K562 (cell line): Measurements from ENCODE around the gene CCDC34. TPM values are rescaled to one million over a fixed set of nuclear protein-coding genes. Genes with fewer than 3 reads are reported as not detected.

Source experiments
- ATAC-seq: fragments of 200-7000 bp; cut with Tn5 transposase; 3 replicates; pipeline ENCODE4 v1.9.1; 2020; ENCODE audit warnings: moderate library complexity
- BruUV-seq: library from RNA; stranded (reverse); fragments of 400-500 nt; replicated peaks from 2 replicates; lab custom pipeline; 2021; lab: Mats Ljungman, UMichigan
- CTCF ChIA-PET: fragments of 300-600 bp; formaldehyde crosslinking; extraction: SDS; loops from one replicate; lab custom pipeline; 2021; ENCODE audit warnings: low intra/inter-chr PET ratio; lab: Yijun Ruan, JAX
- POLR2A ChIA-PET: fragments of 300-600, 350-650 bp; sonication (Branson Sonifier 250); formaldehyde crosslinking; extraction: SDS; loops from one replicate; lab custom pipeline; 2021; ENCODE audit warnings: antibody characterized with exemption, inconsistent platforms; lab: Yijun Ruan, JAX
- DNase-seq, 4 experiments: peaks; one replicate each; pipeline versions ENCODE4 v3.0.0 to v3.0.0-alpha.2; 2011 to 2018; ENCODE audit warnings: low spot score in 3 of 4, mixed read lengths in 3 of 4; ENCODE audit errors: extremely low read depth in 1 of 4
- FAIRE-seq: peaks from 2 replicates; lab custom pipeline; 2011; peaks lifted over from hg19 to GRCh38; lab: Jason Lieb, UNC
- H2AFZ ChIP-seq: 2 replicates; pipeline ENCODE4 v1.6.0; 2011; ENCODE audit warnings: low read depth, low read length, control low read depth, inconsistent platforms
- H3K27ac ChIP-seq: fragments of 200-600 bp; 3 replicates; pipeline ENCODE4 v1.8.0; 2011; ENCODE audit warnings: low read depth, mild to moderate bottlenecking, control low read depth, inconsistent platforms, low read length, moderate library complexity, mixed read lengths; ENCODE audit errors: extremely low read depth
- H3K27me3 ChIP-seq, 2 experiments: fragments of 300-600 bp in 1 of 2; 2 replicates in 1 of 2; 3 replicates in 1 of 2; pipeline versions ENCODE4 v1.6.0 to v1.8.0; 2011; ENCODE audit warnings: inconsistent platforms in 2 of 2, low read length in 2 of 2, mild to moderate bottlenecking in 1 of 2, mixed read lengths in 1 of 2, moderate library complexity in 1 of 2; ENCODE audit not compliant: control insufficient read depth in 2 of 2, insufficient read depth in 2 of 2
- H3K36me3 ChIP-seq: fragments of 300-600 bp; 3 replicates; pipeline ENCODE4 v1.8.0; 2011; ENCODE audit warnings: mild to moderate bottlenecking, low read length, inconsistent platforms; ENCODE audit not compliant: control insufficient read depth, insufficient read depth
- H3K4me1 ChIP-seq, 2 experiments: fragments of 200-600 bp in 1 of 2; replicated peaks in 1 of 2; 2 replicates in 1 of 2; 3 replicates in 1 of 2; pipeline versions ENCODE4 v1.5.1 to v1.8.0; 2011; ENCODE audit warnings: inconsistent platforms in 2 of 2, low read length in 2 of 2, mild to moderate bottlenecking in 1 of 2, mixed read lengths in 1 of 2, moderate library complexity in 1 of 2; ENCODE audit not compliant: control insufficient read depth in 2 of 2, insufficient read depth in 2 of 2
- H3K4me2 ChIP-seq: 2 replicates; pipeline ENCODE4 v1.6.1; 2011; ENCODE audit warnings: low read length, control low read depth, inconsistent platforms, mixed read lengths; ENCODE audit not compliant: insufficient read depth
- H3K4me3 ChIP-seq: fragments of 200-600 bp; sonication (generic), shearing (Covaris generic); 2 replicates; pipeline ENCODE4 v1.5.1; 2016; ENCODE audit warnings: control low read depth, inconsistent platforms
- H3K79me2 ChIP-seq: fragments of 200-600 bp; 3 replicates; pipeline ENCODE4 v1.8.0; 2011; ENCODE audit warnings: low read length, inconsistent platforms; ENCODE audit not compliant: control insufficient read depth, insufficient read depth
- H3K9ac ChIP-seq, 2 experiments: 2 replicates each; pipeline versions ENCODE4 v1.6.0 to v1.6.1; 2011; ENCODE audit warnings: low read depth in 2 of 2, low read length in 2 of 2, control low read depth in 1 of 2, inconsistent platforms in 1 of 2, mild to moderate bottlenecking in 1 of 2, mixed read lengths in 1 of 2; ENCODE audit not compliant: insufficient read depth in 1 of 2
- H3K9me1 ChIP-seq: one replicate; pipeline ENCODE4 v1.6.0; 2011; ENCODE audit warnings: inconsistent platforms, mild to moderate bottlenecking, low read length, moderate library complexity; ENCODE audit not compliant: control insufficient read depth, insufficient read depth
- H3K9me3 ChIP-seq: replicated peaks from 2 replicates; pipeline ENCODE4 v1.5.1; 2011; ENCODE audit warnings: low read depth, low read length, inconsistent platforms; ENCODE audit not compliant: control insufficient read depth, insufficient read depth
- H4K20me1 ChIP-seq: replicated peaks from 2 replicates; pipeline ENCODE4 v1.6.1; 2011; ENCODE audit warnings: low read length, inconsistent platforms, mixed read lengths; ENCODE audit not compliant: control insufficient read depth, insufficient read depth
- BCOR ChIP-seq: fragments of 450-650 bp; IDR thresholded peaks from 2 replicates; pipeline ENCODE4 v1.6.1; 2016
- C11orf30 ChIP-seq: fragments of 450-650 bp; IDR thresholded peaks from 2 replicates; pipeline ENCODE4 v1.6.1; 2016; ENCODE audit warnings: low read depth, mild to moderate bottlenecking
- KAT7 ChIP-seq: sonication (generic); formaldehyde crosslinking; IDR thresholded peaks from 2 replicates; pipeline ENCODE4 v1.8.0; 2022; ENCODE audit warnings: missing genetic modification reagents, mild to moderate bottlenecking, borderline replicate concordance
- MAFF ChIP-seq: IDR thresholded peaks from 2 replicates; pipeline ENCODE4 v1.6.1; 2012; ENCODE audit warnings: low read length, improper control_type of control experiment
- MAFK ChIP-seq: IDR thresholded peaks from 2 replicates; pipeline ENCODE4 v1.6.1; 2011; ENCODE audit warnings: low read length, improper control_type of control experiment
- RAD21 ChIP-seq, 2 experiments: fragments of 250-450 bp in 1 of 2; fragments of 450-650 bp in 1 of 2; sonication (Bioruptor Pico) in 1 of 2; formaldehyde crosslinking in 1 of 2; IDR thresholded peaks in 1 of 2; conservative IDR thresholded peaks in 1 of 2; 2 replicates each; pipeline versions ENCODE4 v1.4.0 to v1.8.0; 2020 to 2022; ENCODE audit warnings: mild to moderate bottlenecking in 2 of 2, moderate library complexity in 1 of 2
- RBM25 ChIP-seq: fragments of 200-400 bp; formaldehyde crosslinking; IDR thresholded peaks from 2 replicates; pipeline ENCODE4 v1.6.1; 2018; ENCODE audit warnings: low read length, low read depth, moderate library complexity; ENCODE audit not compliant: severe bottlenecking
- ZNF316 ChIP-seq: fragments of 450-650 bp; IDR thresholded peaks from 2 replicates; pipeline ENCODE4 v1.6.1; 2016
- in situ Hi-C: fragments of 300-500 bp; cut with MboI; formaldehyde crosslinking; loops from 4 replicates; pipeline ENCODE4 v1.15.0; 2018; ENCODE audit warnings: inconsistent platforms, mixed read lengths
- intact Hi-C: fragments of 100-400 bp; cut with micrococcal nuclease; formaldehyde crosslinking; loops from 2 replicates; pipeline ENCODE4 v1.14.2; 2022
- polyA plus RNA-seq, 8 experiments: library from polyadenylated mRNA; depleted of rRNA in 4 of 8; stranded (reverse) in 5 of 8; unstranded in 3 of 8; fragments of >200 nt; fragmentation: Nextera tagmentation in 2 of 8; fragmentation: Illumina TruSeq in 1 of 8; extraction: Ambion mirVana in 2 of 8; extraction: Trizol in 1 of 8; gene quantifications; 2 replicates each; pipeline versions ENCODE4 v1.2.1 to v1.2.3, GENCODE V29; 2011 to 2014; ENCODE audit warnings: inconsistent platforms in 1 of 8, missing spikeins in 1 of 8
- total RNA-seq, 7 experiments: library from RNA; depleted of rRNA in 6 of 7; stranded (reverse); fragments of >200 nt in 6 of 7; fragmentation: Illumina TruSeq in 2 of 7; extraction: Trizol in 2 of 7; gene quantifications; 2 replicates each; pipeline versions ENCODE4 v1.2.1 to v1.2.3, GENCODE V29; 2011 to 2021; ENCODE audit warnings: low replicate concordance in 1 of 7
- TF ChIP-seq, protein P1 (sequence below): fragments of 450-650 bp; conservative IDR thresholded peaks from 2 replicates; pipeline ENCODE4 v1.6.1; 2016; ENCODE audit warnings: missing genetic modification characterization, low read depth, mild to moderate bottlenecking, missing compliant biosample characterization, moderate library complexity
- TF ChIP-seq, protein P2 (sequence below): fragments of 250-450 bp; sonication (Bioruptor Pico); IDR thresholded peaks from 2 replicates; pipeline ENCODE4 v1.4.0; 2020; ENCODE audit warnings: mild to moderate bottlenecking, moderate library complexity, borderline replicate concordance

The CCDC34 gene
- total and polyA plus RNA-seq, 9 of the 15 experiments (the other 6 are each of a cell fraction or from before 2014, with no cell fraction given): 6.2 to 42.0 (median 15.7) TPM

DNA sequence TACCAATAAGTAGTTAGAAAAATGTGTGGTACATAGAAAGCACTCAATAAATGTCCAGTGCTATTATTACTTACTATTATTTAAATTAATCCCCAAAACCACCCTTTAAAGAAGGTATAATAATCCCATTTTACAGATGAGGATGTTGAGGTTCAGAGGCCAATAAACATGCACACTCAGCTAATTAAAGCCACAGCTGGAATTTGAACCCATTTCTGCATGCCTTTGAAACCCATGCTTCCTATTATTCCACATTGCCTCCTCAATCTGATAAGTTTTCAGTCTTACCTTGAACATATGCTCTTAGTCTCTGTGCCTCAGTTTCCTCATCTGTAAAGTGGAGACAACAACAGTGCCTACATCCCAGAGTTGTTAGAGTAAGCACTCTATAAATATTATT lies 52.8 kb downstream of the CCDC34 start:
- POLR2A ChIA-PET: no interaction called here
- in situ Hi-C loops: no loop called here
- ATAC-seq: no peak
- H2AFZ ChIP-seq: no peak overlapping the region
- H3K9me1 ChIP-seq: no peaks in the 10 kb centered on the region
- H3K4me1 ChIP-seq: no peaks in the 10 kb centered on the region
- TF ChIP-seq MAFF (peak; percentile 50), MAFK (peak; percentile 47), KAT7 (CRISPR knock-in tag) (no peak), RBM25 (peak; percentile 90), BCOR (peak; percentile 46; the same call in 1 of the 2 replicates), C11orf30 (peak; percentile 20; the same call in 1 of the 2 replicates), RAD21 (CRISPR knock-in tag; conservative IDR thresholded peaks at IDR 0.05 in 1 of 2, IDR thresholded peaks at IDR 0.05 in 1 of 2) (no peak), ZNF316 (peak; percentile 46)
- TF ChIP-seq, protein P1, sequence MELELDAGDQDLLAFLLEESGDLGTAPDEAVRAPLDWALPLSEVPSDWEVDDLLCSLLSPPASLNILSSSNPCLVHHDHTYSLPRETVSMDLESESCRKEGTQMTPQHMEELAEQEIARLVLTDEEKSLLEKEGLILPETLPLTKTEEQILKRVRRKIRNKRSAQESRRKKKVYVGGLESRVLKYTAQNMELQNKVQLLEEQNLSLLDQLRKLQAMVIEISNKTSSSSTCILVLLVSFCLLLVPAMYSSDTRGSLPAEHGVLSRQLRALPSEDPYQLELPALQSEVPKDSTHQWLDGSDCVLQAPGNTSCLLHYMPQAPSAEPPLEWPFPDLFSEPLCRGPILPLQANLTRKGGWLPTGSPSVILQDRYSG: no peak
- TF ChIP-seq, protein P2, sequence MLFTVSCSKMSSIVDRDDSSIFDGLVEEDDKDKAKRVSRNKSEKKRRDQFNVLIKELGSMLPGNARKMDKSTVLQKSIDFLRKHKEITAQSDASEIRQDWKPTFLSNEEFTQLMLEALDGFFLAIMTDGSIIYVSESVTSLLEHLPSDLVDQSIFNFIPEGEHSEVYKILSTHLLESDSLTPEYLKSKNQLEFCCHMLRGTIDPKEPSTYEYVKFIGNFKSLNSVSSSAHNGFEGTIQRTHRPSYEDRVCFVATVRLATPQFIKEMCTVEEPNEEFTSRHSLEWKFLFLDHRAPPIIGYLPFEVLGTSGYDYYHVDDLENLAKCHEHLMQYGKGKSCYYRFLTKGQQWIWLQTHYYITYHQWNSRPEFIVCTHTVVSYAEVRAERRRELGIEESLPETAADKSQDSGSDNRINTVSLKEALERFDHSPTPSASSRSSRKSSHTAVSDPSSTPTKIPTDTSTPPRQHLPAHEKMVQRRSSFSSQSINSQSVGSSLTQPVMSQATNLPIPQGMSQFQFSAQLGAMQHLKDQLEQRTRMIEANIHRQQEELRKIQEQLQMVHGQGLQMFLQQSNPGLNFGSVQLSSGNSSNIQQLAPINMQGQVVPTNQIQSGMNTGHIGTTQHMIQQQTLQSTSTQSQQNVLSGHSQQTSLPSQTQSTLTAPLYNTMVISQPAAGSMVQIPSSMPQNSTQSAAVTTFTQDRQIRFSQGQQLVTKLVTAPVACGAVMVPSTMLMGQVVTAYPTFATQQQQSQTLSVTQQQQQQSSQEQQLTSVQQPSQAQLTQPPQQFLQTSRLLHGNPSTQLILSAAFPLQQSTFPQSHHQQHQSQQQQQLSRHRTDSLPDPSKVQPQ: no peak
- H3K4me3 ChIP-seq: no peak overlapping the region
- CTCF ChIA-PET: no interaction called here
- no peak overlapping the region for H3K9ac ChIP-seq
- H3K4me2 ChIP-seq: no peak overlapping the region
- no peaks in the 10 kb centered on the region for H3K27me3 ChIP-seq
- H3K9me3 ChIP-seq: peaks cover 1% of the 10 kb centered on the region; the same call in 1 of the 2 replicates
- H4K20me1 ChIP-seq: no peaks in the 10 kb centered on the region
- no peak overlapping the region for H3K27ac ChIP-seq
- no peak for DNase-seq
- no peak for FAIRE-seq
- intact Hi-C loops: no loop called here
- no peaks in the 10 kb centered on the region for H3K79me2 ChIP-seq
- BruUV-seq: no TSS peak
- no peaks in the 10 kb centered on the region for H3K36me3 ChIP-seq
